HepG2 (cell line): ENCODE data around the gene NDUFB7. TPM values are rescaled to one million over a fixed set of nuclear protein-coding genes. Genes with fewer than 3 reads are reported as not detected.

Source experiments
- ATF1 ChIP-seq: IDR thresholded peaks from 2 replicates; pipeline ENCODE4 v1.6.1; 2016; ENCODE audit warnings: mild to moderate bottlenecking, control low read depth
- ERF ChIP-seq: IDR thresholded peaks from 2 replicates; pipeline ENCODE4 v1.6.1; 2018; ENCODE audit warnings: missing biosample characterization, missing genetic modification reagents
- FOSL2 ChIP-seq: sonication (generic); formaldehyde crosslinking; IDR thresholded peaks from 2 replicates; pipeline ENCODE4 v1.4.0; 2020; ENCODE audit warnings: missing genetic modification reagents
- FOXO4 ChIP-seq: sonication (generic); formaldehyde crosslinking; conservative IDR thresholded peaks from 2 replicates; pipeline ENCODE4 v1.8.1; 2023; ENCODE audit warnings: missing genetic modification reagents
- GABPB1 ChIP-seq: IDR thresholded peaks from 2 replicates; pipeline ENCODE4 v1.6.1; 2016; ENCODE audit warnings: mild to moderate bottlenecking, missing genetic modification reagents, moderate library complexity, missing compliant biosample characterization
- MLLT10 ChIP-seq: sonication (generic); formaldehyde crosslinking; IDR thresholded peaks from 2 replicates; pipeline ENCODE4 v1.4.0; 2020; ENCODE audit warnings: missing genetic modification reagents
- PHF5A ChIP-seq: IDR thresholded peaks from one replicate; pipeline ENCODE4 v1.6.1; 2018; ENCODE audit warnings: low read depth, missing genetic modification reagents; ENCODE audit not compliant: unreplicated experiment
- SOX13 ChIP-seq, 3 experiments: fragments of 450-650 bp in 1 of 3; sonication (generic) in 1 of 3; formaldehyde crosslinking in 1 of 3; IDR thresholded peaks in 2 of 3; conservative IDR thresholded peaks in 1 of 3; 2 replicates each; pipeline versions ENCODE4 v1.5.0 to v1.6.1; 2016 to 2020; ENCODE audit warnings: antibody characterized with exemption in 1 of 3, mild to moderate bottlenecking in 1 of 3, missing compliant biosample characterization in 1 of 3, missing genetic modification reagents in 1 of 3, moderate library complexity in 1 of 3
- TBX3 ChIP-seq: fragments of 450-650 bp; IDR thresholded peaks from 2 replicates; pipeline ENCODE4 v1.6.1; 2017; ENCODE audit warnings: antibody characterized with exemption, mild to moderate bottlenecking, inconsistent platforms, borderline replicate concordance
- TGIF2 ChIP-seq: IDR thresholded peaks from 2 replicates; pipeline ENCODE4 v1.6.1; 2016; ENCODE audit warnings: control low read depth, missing compliant biosample characterization
- ZNF253 ChIP-seq: sonication (generic); formaldehyde crosslinking; IDR thresholded peaks from 2 replicates; pipeline ENCODE4 v1.8.0; 2022; ENCODE audit warnings: mild to moderate bottlenecking, missing genetic modification reagents, borderline replicate concordance
- ZNF468 ChIP-seq: sonication (generic); formaldehyde crosslinking; IDR thresholded peaks from 2 replicates; pipeline ENCODE4 v1.8.0; 2022; ENCODE audit warnings: mild to moderate bottlenecking, moderate library complexity, missing genetic modification reagents
- ZNF556 ChIP-seq: sonication (generic); formaldehyde crosslinking; IDR thresholded peaks from 2 replicates; pipeline ENCODE4 v1.4.0; 2020; ENCODE audit warnings: mild to moderate bottlenecking, missing genetic modification reagents, borderline replicate concordance
- ZNF646 ChIP-seq: sonication (generic); formaldehyde crosslinking; IDR thresholded peaks from 2 replicates; pipeline ENCODE4 v1.9.0; 2021; ENCODE audit warnings: mild to moderate bottlenecking, missing genetic modification reagents
- ZNF674 ChIP-seq: sonication (generic); formaldehyde crosslinking; IDR thresholded peaks from 2 replicates; pipeline ENCODE4 v1.5.0; 2020; ENCODE audit warnings: low read depth, mild to moderate bottlenecking, missing genetic modification reagents
- ZNF781 ChIP-seq: sonication (generic); formaldehyde crosslinking; IDR thresholded peaks from 2 replicates; pipeline ENCODE4 v1.5.1; 2020; ENCODE audit warnings: borderline replicate concordance, mild to moderate bottlenecking, missing genetic modification reagents; ENCODE audit errors: not compliant biosample characterization
- ZNF83 ChIP-seq: sonication (generic); formaldehyde crosslinking; IDR thresholded peaks from 2 replicates; pipeline ENCODE4 v1.4.0; 2020; ENCODE audit warnings: missing genetic modification reagents, mild to moderate bottlenecking, borderline replicate concordance
- ZZZ3 ChIP-seq: sonication (generic); formaldehyde crosslinking; IDR thresholded peaks from 2 replicates; pipeline ENCODE4 v1.4.0; 2020; ENCODE audit warnings: missing genetic modification reagents, mild to moderate bottlenecking, borderline replicate concordance
- polyA plus RNA-seq, 8 experiments: library from polyadenylated mRNA; depleted of rRNA in 3 of 8; stranded (reverse) in 7 of 8; unstranded in 1 of 8; fragments of >200 nt; fragmentation: Illumina TruSeq in 4 of 8; extraction: Trizol in 4 of 8; gene quantifications; 2 replicates each; pipeline versions ENCODE4 v1.2.1 to v1.2.3, GENCODE V29; 2011 to 2016; ENCODE audit warnings: low read depth in 4 of 8, missing spikeins in 1 of 8, mixed read lengths in 1 of 8; ENCODE audit not compliant: insufficient read depth in 1 of 8
- total RNA-seq, 5 experiments: library from RNA; depleted of rRNA; stranded (reverse); fragments of >200 nt; fragmentation: Illumina TruSeq; extraction: Trizol; gene quantifications; 2 replicates each; pipeline ENCODE4 v1.2.3, GENCODE V29; 2016; ENCODE audit warnings: low read depth in 1 of 5
- TF ChIP-seq, protein P1 (sequence below): fragments of 450-650 bp; IDR thresholded peaks from 2 replicates; pipeline ENCODE4 v1.6.1; 2017

NDUFB7 gene
- total and polyA plus RNA-seq, 2 of the 13 experiments (the other 11 are each of a cell fraction or from before 2014, with no cell fraction given): 156 to 198 TPM

DNA sequence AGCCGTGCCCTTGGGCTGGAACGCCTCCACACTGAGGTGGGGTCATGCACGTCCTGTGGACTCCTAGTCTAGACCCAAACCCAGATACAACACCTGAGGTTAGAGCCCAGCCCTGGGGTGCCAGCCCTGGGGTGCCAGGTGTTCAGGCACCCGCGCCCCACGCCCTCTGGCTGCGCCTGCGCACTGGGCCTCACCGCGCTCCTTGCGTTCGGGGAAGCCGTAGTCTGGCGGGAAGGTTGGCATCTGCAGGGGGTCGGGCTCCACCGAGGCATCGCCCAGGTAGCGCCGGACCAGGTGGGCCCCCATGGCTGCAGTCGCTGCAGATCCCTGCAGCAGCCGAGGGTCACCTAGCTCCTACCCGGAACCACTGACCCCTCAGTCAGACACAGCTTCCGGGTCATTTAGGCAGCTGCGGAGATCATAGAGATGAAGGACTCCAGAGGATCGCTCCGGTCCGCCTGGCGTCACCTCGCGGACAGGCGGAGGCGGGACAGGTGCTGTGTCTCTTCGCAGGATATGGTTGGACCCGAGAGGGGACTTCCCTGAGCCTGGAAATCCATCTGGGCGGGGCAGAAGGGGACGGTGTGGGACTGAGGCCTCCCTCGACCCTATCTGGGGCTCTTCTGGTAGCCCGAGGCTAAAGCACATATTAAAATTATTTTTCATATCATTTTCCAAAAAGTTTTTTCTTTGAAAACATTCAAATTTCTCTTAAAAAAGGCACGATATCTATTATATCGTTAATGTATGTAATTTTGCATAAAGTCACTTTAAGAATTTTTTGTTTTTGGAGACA lies at the start of gene NDUFB7 (continued):
- peak; percentile 91 for TF ChIP-seq ERF (CRISPR knock-in tag)
- no peak for TF ChIP-seq ATF1 (CRISPR knock-in tag)
- peak; percentile 49 for TF ChIP-seq PHF5A (CRISPR knock-in tag)
- no peak for TF ChIP-seq ZNF674
- TF ChIP-seq FOSL2: peak; percentile 58
- TF ChIP-seq ZNF468 (CRISPR knock-in tag): 0 out of 2 replicates have a peak, but pooled peaks have one; percentile 30
- no peak for TF ChIP-seq ZNF646 (CRISPR knock-in tag)
- peak; percentile 95; the same call in 1 of the 2 replicates for TF ChIP-seq ZNF556 (CRISPR knock-in tag)
- TF ChIP-seq TBX3: no peak
- TF ChIP-seq ZNF83 (CRISPR knock-in tag): peak; percentile 91; the same call in 1 of the 2 replicates
- peak; percentile 88; the same call in 1 of the 2 replicates for TF ChIP-seq ZZZ3 (CRISPR knock-in tag)
- no peak for TF ChIP-seq ZNF253 (CRISPR knock-in tag)
- TF ChIP-seq, protein P1, sequence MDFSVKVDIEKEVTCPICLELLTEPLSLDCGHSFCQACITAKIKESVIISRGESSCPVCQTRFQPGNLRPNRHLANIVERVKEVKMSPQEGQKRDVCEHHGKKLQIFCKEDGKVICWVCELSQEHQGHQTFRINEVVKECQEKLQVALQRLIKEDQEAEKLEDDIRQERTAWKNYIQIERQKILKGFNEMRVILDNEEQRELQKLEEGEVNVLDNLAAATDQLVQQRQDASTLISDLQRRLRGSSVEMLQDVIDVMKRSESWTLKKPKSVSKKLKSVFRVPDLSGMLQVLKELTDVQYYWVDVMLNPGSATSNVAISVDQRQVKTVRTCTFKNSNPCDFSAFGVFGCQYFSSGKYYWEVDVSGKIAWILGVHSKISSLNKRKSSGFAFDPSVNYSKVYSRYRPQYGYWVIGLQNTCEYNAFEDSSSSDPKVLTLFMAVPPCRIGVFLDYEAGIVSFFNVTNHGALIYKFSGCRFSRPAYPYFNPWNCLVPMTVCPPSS: no peak
- peak; percentile 99 for TF ChIP-seq GABPB1 (CRISPR knock-in tag)
- no peak for TF ChIP-seq MLLT10 (CRISPR knock-in tag)
- no peak for TF ChIP-seq SOX13 (IDR thresholded peaks at IDR 0.05)
- TF ChIP-seq SOX13 (CRISPR knock-in tag; conservative IDR thresholded peaks at IDR 0.05 in 1 of 2, IDR thresholded peaks at IDR 0.05 in 1 of 2): peak in 1 of 2 experiments; percentile 56; a peak in 1 of 4 replicates
- peak; percentile 72 for TF ChIP-seq TGIF2 (CRISPR knock-in tag)
- no peak for TF ChIP-seq ZNF781 (CRISPR knock-in tag)
- TF ChIP-seq FOXO4 (CRISPR knock-in tag): no peak
